Vagina (tissue), 2 donors: Measurements from ENCODE around the gene PPP1R15B.

Experiments used
- CTCF ChIP-seq, 3 experiments: fragments of 450-650 bp in 2 of 3; fragments of 200-600 bp in 1 of 3; sonication (generic) in 1 of 3; IDR thresholded peaks; one replicate each; pipeline ENCODE4 v1.5.1; 2017 to 2019; ENCODE audit warnings: antibody characterized with exemption in 3 of 3, mild to moderate bottlenecking in 2 of 3, moderate library complexity in 2 of 3
- POLR2AphosphoS5 ChIP-seq, 2 donors: sonication (generic); formaldehyde crosslinking; IDR thresholded peaks; one replicate each; pipeline ENCODE4 v1.9.0; 2017; ENCODE audit warnings: antibody characterized with exemption in 2 of 2, mild to moderate bottlenecking in 2 of 2, low read depth in 1 of 2; ENCODE audit not compliant: insufficient read depth in 1 of 2

DNA sequence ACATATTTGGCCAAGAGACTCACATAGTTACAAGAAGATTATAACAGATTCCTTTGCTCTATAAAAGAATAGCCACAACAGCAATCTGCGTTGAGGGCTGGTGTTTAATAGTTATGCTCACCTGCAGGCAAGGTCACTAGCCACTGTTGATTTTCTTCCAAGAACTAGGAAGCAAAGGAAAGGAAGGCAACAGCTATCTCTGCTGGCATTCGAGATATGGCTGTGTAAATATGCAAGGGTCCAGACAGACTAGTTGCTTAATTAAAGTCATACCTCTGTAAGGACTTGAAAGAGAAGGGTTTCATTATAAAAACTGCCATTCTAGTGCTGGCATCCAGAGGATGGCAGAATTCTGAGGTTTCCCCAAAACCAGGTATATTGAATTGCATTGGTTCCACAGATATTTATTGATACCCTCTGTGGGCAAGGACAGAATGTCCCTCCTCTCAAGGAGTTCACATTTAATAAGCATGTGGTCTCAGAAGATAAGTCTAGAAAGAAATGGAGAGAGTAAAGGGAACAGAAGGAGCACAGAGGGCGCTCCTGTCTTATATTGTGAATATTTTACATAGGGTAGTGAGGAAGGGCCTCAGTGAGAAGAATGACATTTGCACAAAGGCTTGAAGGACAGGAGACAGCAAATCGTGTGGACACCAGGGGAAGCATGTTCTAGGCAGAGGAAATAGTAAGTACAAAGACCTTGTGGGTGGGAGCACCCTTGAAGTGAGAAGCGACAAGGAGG lies 28.3 kb downstream of the PPP1R15B start:
- no peak for TF ChIP-seq CTCF (IDR thresholded peaks at IDR 0.05)
- TF ChIP-seq POLR2AphosphoS5 (IDR thresholded peaks at IDR 0.05; ENCODE audit: insufficient read depth in 1 of 2, low read depth in 1 of 2) = no peak
